Fibroblast of skin of left quadriceps (primary cell): ENCODE measurements around the gene AFF3.

Experiments used
- DNase-seq, 2 experiments: peaks; one replicate each; pipeline ENCODE4 v3.0.0-alpha.2; 2013; ENCODE audit warnings: low read depth in 2 of 2

AFF3 gene

GRCh38 chr2:99638791-99639190 is 503.6 kb downstream of the AFF3 start:
- DNase-seq: no peak

GRCh38 chr2:99637159-99637697 is 505.2 kb downstream of the AFF3 start:
- DNase-seq: no peak

- no peak for DNase-seq
Observed at GRCh38 chr2:99636144-99637034, 506.0 kb downstream of the AFF3 start.

GRCh38 chr2:99635710-99636109 is 506.7 kb downstream of the AFF3 start:
- no peak for DNase-seq

- DNase-seq: no peak
Observed at GRCh38 chr2:99634234-99634633, 508.2 kb downstream of the AFF3 start.

- DNase-seq: no peak
Observed at GRCh38 chr2:99631700-99632099, 510.7 kb downstream of the AFF3 start.

- DNase-seq: no peak
Observed at GRCh38 chr2:99629320-99629719, 513.1 kb downstream of the AFF3 start.

- no peak for DNase-seq
Observed at GRCh38 chr2:99626158-99626557, 516.2 kb downstream of the AFF3 start.

- no peak for DNase-seq
Observed at GRCh38 chr2:99624677-99625076, 517.7 kb downstream of the AFF3 start.

GRCh38 chr2:99623613-99624012 is 518.8 kb downstream of the AFF3 start:
- no peak for DNase-seq

- DNase-seq: no peak
Observed at GRCh38 chr2:99623035-99623434, 519.4 kb downstream of the AFF3 start.

- DNase-seq: no peak
Observed at GRCh38 chr2:99622534-99622933, 519.9 kb downstream of the AFF3 start.

GRCh38 chr2:99621774-99622173 is 520.6 kb downstream of the AFF3 start:
- no peak for DNase-seq

- DNase-seq: no peak
Observed at GRCh38 chr2:99621106-99621505, 521.3 kb downstream of the AFF3 start.

GRCh38 chr2:99619151-99619550 is 523.2 kb downstream of the AFF3 start:
- DNase-seq: no peak

GRCh38 chr2:99618579-99619097 is 523.8 kb downstream of the AFF3 start:
- no peak for DNase-seq

- no peak for DNase-seq
Observed at GRCh38 chr2:99617811-99618210, 524.6 kb downstream of the AFF3 start.

GRCh38 chr2:99615247-99615771 is 527.1 kb downstream of the AFF3 start:
- DNase-seq: no peak

GRCh38 chr2:99613980-99614379 is 528.4 kb downstream of the AFF3 start:
- DNase-seq: peak; percentile 20 to 29

- DNase-seq: no peak
Observed at GRCh38 chr2:99611786-99612185, 530.6 kb downstream of the AFF3 start.

- no peak for DNase-seq
Observed at GRCh38 chr2:99611034-99611433, 531.4 kb downstream of the AFF3 start.

- no peak for DNase-seq
Observed at GRCh38 chr2:99609851-99610381, 532.5 kb downstream of the AFF3 start.

GRCh38 chr2:99608861-99609260 is 533.5 kb downstream of the AFF3 start:
- no peak for DNase-seq
